ENCODE measurements around the gene KIF1C.

- TF ChIP-seq, protein P1, sequence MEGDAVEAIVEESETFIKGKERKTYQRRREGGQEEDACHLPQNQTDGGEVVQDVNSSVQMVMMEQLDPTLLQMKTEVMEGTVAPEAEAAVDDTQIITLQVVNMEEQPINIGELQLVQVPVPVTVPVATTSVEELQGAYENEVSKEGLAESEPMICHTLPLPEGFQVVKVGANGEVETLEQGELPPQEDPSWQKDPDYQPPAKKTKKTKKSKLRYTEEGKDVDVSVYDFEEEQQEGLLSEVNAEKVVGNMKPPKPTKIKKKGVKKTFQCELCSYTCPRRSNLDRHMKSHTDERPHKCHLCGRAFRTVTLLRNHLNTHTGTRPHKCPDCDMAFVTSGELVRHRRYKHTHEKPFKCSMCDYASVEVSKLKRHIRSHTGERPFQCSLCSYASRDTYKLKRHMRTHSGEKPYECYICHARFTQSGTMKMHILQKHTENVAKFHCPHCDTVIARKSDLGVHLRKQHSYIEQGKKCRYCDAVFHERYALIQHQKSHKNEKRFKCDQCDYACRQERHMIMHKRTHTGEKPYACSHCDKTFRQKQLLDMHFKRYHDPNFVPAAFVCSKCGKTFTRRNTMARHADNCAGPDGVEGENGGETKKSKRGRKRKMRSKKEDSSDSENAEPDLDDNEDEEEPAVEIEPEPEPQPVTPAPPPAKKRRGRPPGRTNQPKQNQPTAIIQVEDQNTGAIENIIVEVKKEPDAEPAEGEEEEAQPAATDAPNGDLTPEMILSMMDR (IDR thresholded peaks at IDR 0.05; ENCODE audit: insufficient read depth, low read length), result no peak
- no peak for TF ChIP-seq GABPA (IDR thresholded peaks at IDR 0.05; ENCODE audit: low read depth)
Observed at GRCh38 chr17:5065227-5065744, 67.5 kb downstream of the KIF1C start.

Data from HL-60 (cell line).